Right lobe of liver (tissue), 4 donors: Measurements from ENCODE around the gene SEPTIN10.

Experiments
- CTCF ChIP-seq, 4 donors: fragments of 200-600 bp in 3 of 4; fragments of 450-650 bp in 1 of 4; IDR thresholded peaks; one replicate each; pipeline versions ENCODE4 v1.5.1 to v1.8.0; 2016 to 2022; ENCODE audit warnings: antibody characterized with exemption in 4 of 4, mild to moderate bottlenecking in 2 of 4
- POLR2A ChIP-seq: fragments of 450-650 bp; IDR thresholded peaks from one replicate; pipeline ENCODE4 v1.6.1; 2017; ENCODE audit warnings: antibody characterized with exemption, mild to moderate bottlenecking
- donor health status: DM: no; HTN: no; CAD: no.
- donor health status: DM: no; HTN: no; CAD: no.
- donor health status: DM: no; HTN: yes; CAD: no.

GRCh38 chr2:109549016-109549590, 64.7 kb downstream of the SEPTIN10 start:
- TF ChIP-seq POLR2A (no peak), CTCF (IDR thresholded peaks at IDR 0.05) (no peak)
